ENCODE measurements around the gene GOLPH3. TPM values are rescaled to one million over a fixed set of nuclear protein-coding genes. Genes with fewer than 3 reads are reported as not detected.
"Not testable (repeated sequence)": the region's sequence is repeated elsewhere in the genome, so short reads cannot be mapped to it uniquely, and the experiment has no call there.

The GOLPH3 gene
- total and polyA plus RNA-seq, 12 donors, result 23.2 to 69.5 (median 38.0) TPM

DNA sequence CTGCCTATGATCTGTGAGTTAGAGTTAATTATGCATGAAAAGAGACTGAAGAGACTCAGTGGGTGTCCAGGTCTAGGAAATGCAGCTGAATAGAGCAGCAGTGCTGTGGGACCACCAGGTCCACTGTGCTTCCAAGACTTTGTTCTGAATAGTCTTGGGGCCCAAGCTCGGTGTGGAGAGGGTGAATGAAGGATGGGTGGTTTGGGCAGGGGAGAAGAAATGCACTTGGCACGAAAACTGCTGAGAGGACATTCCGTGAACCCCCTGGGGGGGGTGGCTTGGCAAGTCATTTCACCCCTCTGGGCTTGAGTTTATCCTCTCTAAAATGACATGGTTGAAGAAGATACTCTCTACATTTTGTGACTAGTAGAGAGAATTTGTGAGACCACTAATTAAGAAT is 36.0 kb upstream of the GOLPH3 start:
- TF ChIP-seq, protein P1, sequence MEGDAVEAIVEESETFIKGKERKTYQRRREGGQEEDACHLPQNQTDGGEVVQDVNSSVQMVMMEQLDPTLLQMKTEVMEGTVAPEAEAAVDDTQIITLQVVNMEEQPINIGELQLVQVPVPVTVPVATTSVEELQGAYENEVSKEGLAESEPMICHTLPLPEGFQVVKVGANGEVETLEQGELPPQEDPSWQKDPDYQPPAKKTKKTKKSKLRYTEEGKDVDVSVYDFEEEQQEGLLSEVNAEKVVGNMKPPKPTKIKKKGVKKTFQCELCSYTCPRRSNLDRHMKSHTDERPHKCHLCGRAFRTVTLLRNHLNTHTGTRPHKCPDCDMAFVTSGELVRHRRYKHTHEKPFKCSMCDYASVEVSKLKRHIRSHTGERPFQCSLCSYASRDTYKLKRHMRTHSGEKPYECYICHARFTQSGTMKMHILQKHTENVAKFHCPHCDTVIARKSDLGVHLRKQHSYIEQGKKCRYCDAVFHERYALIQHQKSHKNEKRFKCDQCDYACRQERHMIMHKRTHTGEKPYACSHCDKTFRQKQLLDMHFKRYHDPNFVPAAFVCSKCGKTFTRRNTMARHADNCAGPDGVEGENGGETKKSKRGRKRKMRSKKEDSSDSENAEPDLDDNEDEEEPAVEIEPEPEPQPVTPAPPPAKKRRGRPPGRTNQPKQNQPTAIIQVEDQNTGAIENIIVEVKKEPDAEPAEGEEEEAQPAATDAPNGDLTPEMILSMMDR (IDR thresholded peaks at IDR 0.05), result no peak
- intact Hi-C loops (cut with DNase I), result no loop called here

DNA sequence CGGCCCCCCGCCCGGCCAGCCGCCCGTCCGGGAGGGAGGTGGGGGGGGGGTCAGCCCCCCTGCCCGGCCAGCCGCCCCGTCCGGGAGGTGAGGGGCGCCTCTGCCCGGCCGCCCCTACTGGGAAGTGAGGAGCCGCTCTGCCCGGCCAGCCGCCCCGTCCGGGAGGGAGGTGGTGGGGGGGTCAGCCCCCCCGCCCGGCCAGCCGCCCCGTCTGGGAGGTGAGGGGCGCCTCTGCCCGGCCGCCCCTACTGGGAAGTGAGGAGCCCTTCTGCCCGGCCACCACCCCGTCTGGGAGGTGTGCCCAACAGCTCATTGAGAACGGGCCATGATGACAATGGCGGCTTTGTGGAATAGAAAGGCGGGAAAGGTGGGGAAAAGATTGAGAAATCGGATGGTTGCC is 34.7 kb upstream of the GOLPH3 start:
- H3K9me3 ChIP-seq; DNase-seq; intact Hi-C loops (cut with DNase I); ATAC-seq; H3K27ac ChIP-seq; H3K36me3 ChIP-seq; H3K4me3 ChIP-seq; H3K27me3 ChIP-seq: not testable (repeated sequence)
- 94 to 95% methylated on average over 11 to 14 of the region's 31 CpGs for WGBS, 2 donors
- H3K4me1 ChIP-seq, result peaks cover 0 to 36% (median 3%) of the 10 kb centered on the region in 9 donors

More for the DNA sequence above, 36.0 kb upstream of the GOLPH3 start:
- peaks cover 0 to 3% (median 0%) of the 10 kb centered on the region in 11 donors for H3K9me3 ChIP-seq
- H3K36me3 ChIP-seq, result no peaks in the 10 kb centered on the region
- 85 to 97% methylated on average over 3 of the region's 3 CpGs for WGBS, 2 donors
- DNase-seq (no peak), ATAC-seq (no peak)
- peaks cover 0 to 30% (median 0%) of the 10 kb centered on the region in 9 donors for H3K4me1 ChIP-seq
- peak overlapping the region in 2 of 10 donors; percentile 58 to 80 for H3K27ac ChIP-seq
- no peaks in the 10 kb centered on the region for H3K27me3 ChIP-seq
- H3K4me3 ChIP-seq, result no peak overlapping the region

DNA sequence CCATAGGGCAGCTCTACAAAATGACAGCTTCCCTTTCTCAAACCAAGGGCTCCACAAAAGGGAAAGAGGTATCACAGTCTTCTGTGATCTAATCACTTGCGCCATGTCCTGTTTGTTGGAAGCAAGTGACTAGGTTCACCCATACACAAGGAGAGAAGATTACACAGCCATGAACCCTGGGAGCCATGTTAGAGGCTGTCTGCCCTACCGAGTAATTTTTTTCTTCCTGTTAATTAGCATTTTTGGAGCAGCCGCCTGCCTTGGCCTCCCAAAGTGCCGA is 33.2 kb upstream of the GOLPH3 start:
- intact Hi-C loops (cut with DNase I), result no loop called here

DNA sequence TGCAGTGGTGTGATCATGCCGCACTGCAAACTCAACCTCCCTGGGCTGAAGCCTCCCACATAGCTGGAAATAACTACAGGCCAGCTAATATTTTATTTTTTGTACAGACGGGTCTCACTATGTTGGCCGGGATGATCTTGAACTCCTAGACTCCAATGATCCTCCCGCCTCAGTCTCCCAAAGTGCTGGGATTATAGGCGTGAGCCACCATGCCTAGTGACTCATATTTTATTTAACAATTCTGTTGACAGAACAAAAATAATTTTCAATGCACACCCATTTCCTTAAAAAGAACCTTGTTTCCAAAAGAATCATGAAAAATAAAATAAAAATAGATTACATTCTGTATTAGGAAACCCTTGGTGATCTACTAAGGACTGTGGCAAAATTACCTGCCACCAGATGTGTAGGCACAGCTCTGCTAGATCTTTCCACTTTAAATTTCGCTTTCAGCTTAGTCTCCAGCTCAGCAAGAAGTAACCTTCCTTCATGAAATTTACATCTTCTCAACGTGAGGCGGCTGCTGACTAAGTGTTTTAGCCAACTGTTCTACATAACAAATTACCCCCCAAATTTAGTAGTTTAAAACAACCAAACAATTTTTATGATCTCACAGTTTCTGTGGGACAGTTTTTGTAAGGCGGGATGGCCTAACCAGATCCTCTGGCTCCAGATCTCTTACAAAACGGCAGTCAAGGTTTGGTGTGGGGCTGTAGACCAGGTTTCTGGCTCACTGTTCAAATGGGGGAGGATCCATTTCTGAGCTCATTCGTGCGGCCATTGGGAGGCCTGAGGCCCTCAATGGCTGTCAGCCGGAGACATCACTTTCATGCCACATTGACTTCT is 32.6 kb upstream of the GOLPH3 start:
- peaks cover 0 to 52% (median 8%) of the 10 kb centered on the region in 9 donors for H3K4me1 ChIP-seq
- H3K36me3 ChIP-seq, result no peaks in the 10 kb centered on the region
- no peaks in the 10 kb centered on the region for H3K27me3 ChIP-seq
- ATAC-seq (no peak), DNase-seq (no peak)
- H3K4me3 ChIP-seq, result no peak overlapping the region
- H3K9me3 ChIP-seq, result no peaks in the 10 kb centered on the region
- H3K27ac ChIP-seq, result peak overlapping the region in 1 of 10 donors; percentile 63
- intact Hi-C loops (cut with DNase I), result no loop called here
- TF ChIP-seq, protein P1 (IDR thresholded peaks at IDR 0.05), result no peak
- 89% methylated on average over 13 of the region's 13 CpGs for WGBS, 2 donors

More for the DNA sequence above, 33.2 kb upstream of the GOLPH3 start:
- Histone ChIP-seq H3K9me3 (no peaks in the 10 kb centered on the region), H3K4me3 (no peak overlapping the region), H3K27me3 (no peaks in the 10 kb centered on the region), H3K36me3 (no peaks in the 10 kb centered on the region), H3K4me1 (peaks cover 0 to 50% (median 8%) of the 10 kb centered on the region in 9 donors), H3K27ac (peak overlapping the region in 1 of 10 donors; percentile 63)
- 95 to 99% methylated on average over 4 of the region's 4 CpGs for WGBS, 2 donors
- TF ChIP-seq, protein P1 (IDR thresholded peaks at IDR 0.05), result no peak
- DNase-seq (no peak), ATAC-seq (no peak)

DNA sequence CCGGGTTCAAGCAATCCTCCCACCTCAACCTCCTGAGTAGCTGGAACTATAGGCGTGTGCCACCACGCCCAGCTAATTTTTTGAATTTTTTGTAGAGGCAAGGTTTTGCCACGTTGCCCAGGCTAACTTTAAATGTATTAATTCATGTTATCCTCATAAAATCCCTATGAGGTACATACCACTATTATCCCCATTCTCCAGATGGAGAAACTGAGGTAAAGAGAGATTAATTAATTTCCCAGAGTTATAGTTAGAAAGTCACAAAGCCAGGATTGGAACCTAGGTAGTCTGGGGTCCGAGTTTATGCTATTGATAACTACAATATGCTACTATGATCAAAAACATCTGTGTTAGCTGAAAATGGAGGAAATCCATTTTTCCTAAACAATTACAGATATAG is 31.9 kb upstream of the GOLPH3 start:
- H3K4me1 ChIP-seq, result peaks cover 0 to 53% (median 9%) of the 10 kb centered on the region in 9 donors
- DNase-seq (no peak), ATAC-seq (no peak)
- H3K27ac ChIP-seq, result no peak overlapping the region
- no peak overlapping the region for H3K4me3 ChIP-seq
- intact Hi-C loops (cut with DNase I), result no loop called here
- TF ChIP-seq, protein P1 (IDR thresholded peaks at IDR 0.05), result no peak
- 88 to 91% methylated on average over 5 of the region's 5 CpGs for WGBS, 2 donors
- H3K36me3 ChIP-seq, result no peaks in the 10 kb centered on the region
- no peaks in the 10 kb centered on the region for H3K27me3 ChIP-seq
- no peaks in the 10 kb centered on the region for H3K9me3 ChIP-seq

Measured in heart right ventricle (tissue), 16 donors.